Astrocyte of the spinal cord (primary cell): ENCODE data around the gene PPP1R13L.

Experiments used
- DNase-seq: peaks from one replicate; pipeline ENCODE4 v3.0.0; 2011; ENCODE audit warnings: low read depth, low spot score
- H3K4me3 ChIP-seq: 2 replicates; pipeline ENCODE4 v1.5.1; 2011; ENCODE audit warnings: low read depth, mild to moderate bottlenecking, low read length, moderate library complexity
- in situ Hi-C: cut with HindIII; loops from 2 replicates; pipeline ENCODE4 v1.10.0; 2017; ENCODE audit warnings: low sequenced_read_pairs
- TF ChIP-seq, protein P1 (sequence below): IDR thresholded peaks from 2 replicates; pipeline ENCODE4 v1.5.1; 2012; ENCODE audit warnings: low read depth, mild to moderate bottlenecking, low read length, inconsistent platforms

Gene PPP1R13L

DNA sequence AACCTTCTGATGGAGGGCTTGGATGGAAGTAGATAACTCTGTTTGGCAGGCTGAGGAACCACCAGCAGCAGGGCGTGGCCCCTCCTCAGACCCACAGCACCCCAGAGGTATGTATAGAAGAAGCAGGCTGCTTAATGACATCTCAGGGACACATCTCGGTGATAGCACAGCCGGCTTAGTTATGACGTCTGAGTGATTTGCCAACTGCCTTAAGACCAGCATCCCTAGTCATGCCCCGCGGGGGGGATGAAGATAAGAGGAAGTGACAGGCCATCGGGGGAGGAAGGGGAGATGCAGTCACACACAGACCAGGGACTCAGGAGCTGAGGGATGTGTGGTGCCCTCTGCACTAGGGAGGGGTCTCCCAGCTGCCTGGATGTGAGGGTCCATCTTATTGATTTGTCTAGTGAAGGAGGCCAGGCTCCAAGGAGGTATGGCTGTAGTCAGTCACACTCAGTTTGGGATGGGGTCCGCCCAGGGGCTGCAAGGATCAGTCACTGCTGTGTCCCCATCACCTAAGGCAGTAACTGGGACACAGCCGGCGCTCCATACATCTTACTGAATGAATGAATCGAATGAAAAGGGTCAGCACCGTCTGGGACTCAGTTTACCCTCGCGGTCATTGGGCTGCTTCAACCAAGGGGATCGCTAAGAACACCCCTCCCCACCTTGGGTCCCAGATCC lies 38.1 kb upstream of the PPP1R13L start:
- peak; percentile 41 for DNase-seq
- TF ChIP-seq, protein P1, sequence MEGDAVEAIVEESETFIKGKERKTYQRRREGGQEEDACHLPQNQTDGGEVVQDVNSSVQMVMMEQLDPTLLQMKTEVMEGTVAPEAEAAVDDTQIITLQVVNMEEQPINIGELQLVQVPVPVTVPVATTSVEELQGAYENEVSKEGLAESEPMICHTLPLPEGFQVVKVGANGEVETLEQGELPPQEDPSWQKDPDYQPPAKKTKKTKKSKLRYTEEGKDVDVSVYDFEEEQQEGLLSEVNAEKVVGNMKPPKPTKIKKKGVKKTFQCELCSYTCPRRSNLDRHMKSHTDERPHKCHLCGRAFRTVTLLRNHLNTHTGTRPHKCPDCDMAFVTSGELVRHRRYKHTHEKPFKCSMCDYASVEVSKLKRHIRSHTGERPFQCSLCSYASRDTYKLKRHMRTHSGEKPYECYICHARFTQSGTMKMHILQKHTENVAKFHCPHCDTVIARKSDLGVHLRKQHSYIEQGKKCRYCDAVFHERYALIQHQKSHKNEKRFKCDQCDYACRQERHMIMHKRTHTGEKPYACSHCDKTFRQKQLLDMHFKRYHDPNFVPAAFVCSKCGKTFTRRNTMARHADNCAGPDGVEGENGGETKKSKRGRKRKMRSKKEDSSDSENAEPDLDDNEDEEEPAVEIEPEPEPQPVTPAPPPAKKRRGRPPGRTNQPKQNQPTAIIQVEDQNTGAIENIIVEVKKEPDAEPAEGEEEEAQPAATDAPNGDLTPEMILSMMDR = no peak
- peak overlapping the region; percentile 46 for H3K4me3 ChIP-seq
- in situ Hi-C loops = no loop called here

DNA sequence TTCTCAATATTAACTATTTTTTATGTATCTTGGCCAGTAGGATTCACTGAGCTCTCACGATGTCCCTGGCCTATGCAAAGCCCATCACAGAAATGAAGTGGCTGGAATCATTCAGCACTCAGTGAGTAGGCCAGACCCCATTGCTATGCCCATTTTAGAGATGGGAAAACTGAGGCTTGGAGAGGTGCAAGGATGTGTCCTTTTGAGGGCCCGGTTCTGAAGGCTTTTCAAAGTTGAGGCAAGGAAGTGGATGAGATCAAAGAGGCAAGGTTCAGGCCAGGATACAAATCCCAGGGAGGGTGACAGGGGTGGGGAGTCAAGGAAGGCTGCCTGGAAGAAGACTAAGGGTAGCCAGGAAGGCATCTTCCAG lies 37.5 kb upstream of the PPP1R13L start:
- no peak for DNase-seq
- in situ Hi-C loops = no loop called here
- TF ChIP-seq, protein P1 = no peak
- no peak overlapping the region for H3K4me3 ChIP-seq

DNA sequence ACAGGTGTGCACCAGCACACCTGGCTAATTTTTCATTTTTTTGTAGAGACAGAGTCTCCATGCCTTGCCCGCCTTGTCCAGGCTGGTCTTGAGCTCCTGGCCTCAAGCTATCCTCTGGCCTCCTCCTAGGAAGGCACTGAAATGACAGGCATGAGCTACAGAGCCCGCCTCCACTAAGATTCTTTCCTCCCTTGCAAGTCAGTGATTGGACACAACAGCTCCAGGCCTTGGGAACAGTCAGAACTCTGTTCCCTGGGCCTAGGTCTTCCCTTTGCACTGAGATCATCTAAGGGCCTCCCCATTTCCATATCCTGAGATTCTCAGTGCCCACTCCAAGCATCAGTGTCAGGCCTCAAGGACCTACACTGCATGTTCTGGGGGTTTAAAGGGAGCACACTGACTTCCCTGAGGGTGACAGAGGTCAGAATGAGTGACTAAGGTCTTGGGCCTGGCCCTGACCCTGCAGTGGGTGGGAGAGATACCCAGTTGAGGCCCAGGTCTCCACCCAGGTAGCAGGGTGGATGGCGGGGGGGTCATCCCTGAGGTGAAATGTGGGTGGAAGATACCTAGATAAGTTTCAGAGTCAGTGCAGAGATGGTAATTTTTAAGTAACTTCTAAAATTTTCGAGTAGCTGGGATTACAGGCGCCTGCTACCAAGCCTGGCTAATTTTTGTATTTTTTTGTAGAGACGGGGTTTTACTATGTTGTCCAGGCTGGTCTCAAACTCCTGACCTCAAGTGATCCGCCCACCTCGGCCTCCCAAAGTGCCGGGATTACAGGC lies 36.2 kb upstream of the PPP1R13L start:
- no peak overlapping the region for H3K4me3 ChIP-seq
- DNase-seq = peak; percentile 35
- TF ChIP-seq, protein P1 = no peak
- in situ Hi-C loops = no loop called here

DNA sequence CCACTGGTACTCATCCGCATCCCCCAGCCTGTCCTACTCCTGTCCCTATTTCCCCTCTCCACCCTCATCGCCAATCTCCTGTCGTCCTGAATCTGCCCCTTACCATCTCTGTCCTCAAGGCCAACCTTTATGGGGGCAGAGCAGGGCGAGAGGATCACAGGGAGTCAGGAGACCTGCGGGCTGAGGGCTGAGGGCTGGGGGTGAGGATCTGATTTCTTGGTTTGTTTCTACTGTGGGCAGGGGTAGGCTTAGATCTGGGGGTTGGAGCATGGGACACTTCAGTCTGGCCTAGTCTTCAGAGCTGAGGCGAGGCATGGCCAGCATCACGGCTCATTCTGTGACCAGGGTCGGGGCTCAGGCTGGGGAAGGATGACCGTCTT lies 35.4 kb upstream of the PPP1R13L start:
- peak overlapping the region; percentile 37 for H3K4me3 ChIP-seq
- in situ Hi-C loops = no loop called here
- TF ChIP-seq, protein P1 = no peak
- DNase-seq = no peak

DNA sequence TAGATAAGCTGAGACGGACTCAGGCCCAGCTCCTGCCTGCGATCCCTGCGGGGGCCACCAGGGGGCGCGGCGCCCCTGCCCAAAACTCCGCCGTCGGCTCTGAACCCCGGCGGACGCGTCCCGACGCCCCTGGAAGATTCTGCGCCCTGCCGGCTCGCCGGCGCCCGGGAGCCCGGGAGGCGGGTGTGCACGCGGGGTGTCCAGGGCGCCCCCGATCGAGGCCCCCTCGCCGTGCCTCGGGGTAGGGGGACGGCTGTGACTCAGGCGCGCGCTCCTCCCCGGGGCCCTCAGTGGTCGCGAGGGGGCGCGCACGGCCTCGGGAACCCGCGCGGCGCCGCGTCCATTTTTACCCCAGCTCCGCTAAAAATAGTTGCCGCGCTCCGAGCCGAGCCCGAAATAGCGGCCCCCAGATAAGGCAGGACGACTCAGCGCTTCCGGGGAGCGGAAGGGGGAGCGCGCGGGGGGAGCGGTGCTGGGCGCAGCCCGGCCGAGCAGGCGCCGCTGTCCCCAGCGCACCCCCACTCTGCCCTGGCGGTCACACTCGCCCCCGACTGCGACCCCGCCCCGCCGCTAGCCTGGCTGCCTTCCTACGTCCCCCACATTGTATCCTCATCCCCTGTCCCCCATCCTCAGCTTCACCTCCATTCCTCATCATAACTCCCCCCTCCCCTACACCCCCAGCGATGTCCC lies 34.8 kb upstream of the PPP1R13L start:
- TF ChIP-seq, protein P1 = peak; percentile 91
- in situ Hi-C loops = no loop called here
- peak; percentile 72 for DNase-seq
- peak overlapping the region; percentile 37 for H3K4me3 ChIP-seq

DNA sequence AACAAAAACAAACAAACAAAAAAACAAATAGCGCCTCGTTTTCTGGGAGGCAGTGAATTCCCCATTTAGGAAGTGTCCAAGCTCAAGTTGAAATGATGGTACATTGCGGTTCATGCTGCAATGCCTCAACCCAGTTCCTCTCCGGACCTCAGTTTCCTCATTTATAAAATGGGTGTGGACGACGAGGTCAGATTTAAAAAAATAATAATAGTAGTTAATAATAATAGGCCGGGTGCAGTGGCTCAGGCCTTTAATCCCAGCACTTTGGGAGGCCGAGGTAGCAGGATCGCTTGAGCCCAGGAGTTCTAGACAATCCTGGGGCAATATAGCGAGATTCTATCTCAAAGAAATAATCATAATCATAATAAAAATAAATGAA lies 34.3 kb upstream of the PPP1R13L start:
- in situ Hi-C loops = no loop called here
- DNase-seq = no peak
- H3K4me3 ChIP-seq = peak overlapping the region; percentile 37
- TF ChIP-seq, protein P1 = no peak
